Measurements from ENCODE around the gene SRSF7.
A peak's percentile ranks its signal among the peaks of the same experiment; 100 is the strongest.

The SRSF7 gene

GRCh38 chr2:38747819-38748218 lies 3.3 kb downstream of the SRSF7 start:
- Histone ChIP-seq H3K9me3 (ENCODE audit: insufficient read depth, low read length, severe bottlenecking) (no peaks in the 10 kb centered on the region), H3K36me3 (ENCODE audit: insufficient read depth, low read length) (peaks cover 78% of the 10 kb centered on the region), H3K27ac (ENCODE audit: low read length) (peak overlapping the region; percentile 3; the same call in 1 of the 2 replicates), H3K79me2 (ENCODE audit: insufficient read depth, low read length) (peaks cover 89% of the 10 kb centered on the region), H3K4me2 (ENCODE audit: insufficient read depth, low read length) (peak overlapping the region; percentile 81), H2AFZ (ENCODE audit: low read depth, low read length) (no peak overlapping the region), H4K20me1 (ENCODE audit: insufficient read depth, low read length) (peaks cover 71% of the 10 kb centered on the region), H3K4me1 (ENCODE audit: insufficient read depth, low read length) (peaks cover 62% of the 10 kb centered on the region), H3K27me3 (ENCODE audit: insufficient read depth, low read length, poor library complexity) (no peaks in the 10 kb centered on the region), H3K4me3 (ENCODE audit: low read depth in 1 of 2, low read length in 2 of 2) (peak overlapping the region; percentile 7 to 64; a peak in 3 of 4 replicates), H3K9ac (ENCODE audit: low read depth, low read length) (peak overlapping the region; percentile 76)
- ATAC-seq (ENCODE audit: insufficient read depth, low read depth) (no peak), DNase-seq (no peak)
- no peak for TF ChIP-seq CTCF (IDR thresholded peaks at IDR 0.05; ENCODE audit: borderline replicate concordance, extremely low read depth, low read length, poor library complexity, severe bottlenecking)
- TF ChIP-seq EZH2 (IDR thresholded peaks at IDR 0.05; ENCODE audit: borderline replicate concordance, low read depth, low read length, severe bottlenecking), result no peak

- peaks cover 58% of the 10 kb centered on the region for H3K4me1 ChIP-seq (ENCODE audit: insufficient read depth, low read length)
- H3K4me3 ChIP-seq (ENCODE audit: low read depth in 1 of 2, low read length in 2 of 2), result peak overlapping the region in 1 of 2 experiments; percentile 64; a peak in 1 of 4 replicates
- no peak for ATAC-seq (ENCODE audit: insufficient read depth, low read depth)
- H3K79me2 ChIP-seq (ENCODE audit: insufficient read depth, low read length), result peaks cover 95% of the 10 kb centered on the region
- no peaks in the 10 kb centered on the region for H3K27me3 ChIP-seq (ENCODE audit: insufficient read depth, low read length, poor library complexity)
- no peak for TF ChIP-seq EZH2 (IDR thresholded peaks at IDR 0.05; ENCODE audit: borderline replicate concordance, low read depth, low read length, severe bottlenecking)
- TF ChIP-seq CTCF (IDR thresholded peaks at IDR 0.05; ENCODE audit: borderline replicate concordance, extremely low read depth, low read length, poor library complexity, severe bottlenecking), result no peak
- peak overlapping the region; percentile 81 for H3K4me2 ChIP-seq (ENCODE audit: insufficient read depth, low read length)
- peaks cover 86% of the 10 kb centered on the region for H3K36me3 ChIP-seq (ENCODE audit: insufficient read depth, low read length)
- peak overlapping the region; percentile 76 for H3K9ac ChIP-seq (ENCODE audit: low read depth, low read length)
- H4K20me1 ChIP-seq (ENCODE audit: insufficient read depth, low read length), result peaks cover 78% of the 10 kb centered on the region
- no peak overlapping the region for H3K27ac ChIP-seq (ENCODE audit: low read length)
- no peak overlapping the region for H2AFZ ChIP-seq (ENCODE audit: low read depth, low read length)
- H3K9me3 ChIP-seq (ENCODE audit: insufficient read depth, low read length, severe bottlenecking), result no peaks in the 10 kb centered on the region
- DNase-seq, result no peak
These were observed 4.1 kb downstream of the SRSF7 start for GRCh38 chr2:38747007-38747424.

- no peak overlapping the region for H2AFZ ChIP-seq (ENCODE audit: low read depth, low read length)
- peaks cover 93% of the 10 kb centered on the region for H3K36me3 ChIP-seq (ENCODE audit: insufficient read depth, low read length)
- no peak overlapping the region for H3K9ac ChIP-seq (ENCODE audit: low read depth, low read length)
- H3K9me3 ChIP-seq (ENCODE audit: insufficient read depth, low read length, severe bottlenecking), result no peaks in the 10 kb centered on the region
- no peak for DNase-seq
- H4K20me1 ChIP-seq (ENCODE audit: insufficient read depth, low read length), result peaks cover 84% of the 10 kb centered on the region
- peaks cover 87% of the 10 kb centered on the region for H3K79me2 ChIP-seq (ENCODE audit: insufficient read depth, low read length)
- peak overlapping the region in 1 of 2 experiments; percentile 20; a peak in 1 of 4 replicates for H3K4me3 ChIP-seq (ENCODE audit: low read depth in 1 of 2, low read length in 2 of 2)
- peak overlapping the region; percentile 81; the same call in 1 of the 2 replicates for H3K4me2 ChIP-seq (ENCODE audit: insufficient read depth, low read length)
- TF ChIP-seq EZH2 (IDR thresholded peaks at IDR 0.05; ENCODE audit: borderline replicate concordance, low read depth, low read length, severe bottlenecking) (no peak), CTCF (IDR thresholded peaks at IDR 0.05; ENCODE audit: borderline replicate concordance, extremely low read depth, low read length, poor library complexity, severe bottlenecking) (no peak)
- no peak for ATAC-seq (ENCODE audit: insufficient read depth, low read depth)
- H3K27me3 ChIP-seq (ENCODE audit: insufficient read depth, low read length, poor library complexity), result no peaks in the 10 kb centered on the region
- H3K27ac ChIP-seq (ENCODE audit: low read length), result no peak overlapping the region
- H3K4me1 ChIP-seq (ENCODE audit: insufficient read depth, low read length), result peaks cover 52% of the 10 kb centered on the region
These were observed 5.9 kb downstream of the SRSF7 start for GRCh38 chr2:38745267-38745666.

Measured in DND-41 (cell line).